GM18951 (cell line): ENCODE data around the gene NDUFA8.

Source experiments
- POLR2A ChIP-seq: IDR thresholded peaks from 4 replicates; pipeline ENCODE4 v1.6.1; 2011; ENCODE audit warnings: mild to moderate bottlenecking; ENCODE audit not compliant: insufficient read length, insufficient read depth; ENCODE audit errors: extremely low read depth
- in situ Hi-C: fragments of 300-500 bp; cut with MboI; formaldehyde crosslinking; loops from one replicate; pipeline ENCODE4 v1.12.0; 2022; ENCODE audit warnings: low sequenced_read_pairs, mixed read lengths, inconsistent platforms; ENCODE audit not compliant: unreplicated experiment

NDUFA8 gene

GRCh38 chr9:122164286-122164685, 4.7 kb upstream of the NDUFA8 start:
- TF ChIP-seq POLR2A, result no peak
- in situ Hi-C loops, result no loop called here

- in situ Hi-C loops, result no loop called here
- TF ChIP-seq POLR2A, result no peak
Measured at GRCh38 chr9:122162415-122162814, 2.8 kb upstream of the NDUFA8 start.

GRCh38 chr9:122159925-122160246, 307 bp upstream of the NDUFA8 start:
- TF ChIP-seq POLR2A, result no peak
- in situ Hi-C loops, result no loop called here

GRCh38 chr9:122158202-122158601, 1.4 kb downstream of the NDUFA8 start:
- in situ Hi-C loops, result no loop called here

GRCh38 chr9:122155796-122156195, 3.8 kb downstream of the NDUFA8 start:
- TF ChIP-seq POLR2A, result no peak
- in situ Hi-C loops, result no loop called here

More at GRCh38 chr9:122158202-122158601, 1.4 kb downstream of the NDUFA8 start:
- TF ChIP-seq POLR2A, result no peak

- in situ Hi-C loops, result no loop called here
Measured at GRCh38 chr9:122151267-122151828, 8.2 kb downstream of the NDUFA8 start.

GRCh38 chr9:122145592-122145863, 14.1 kb downstream of the NDUFA8 start:
- in situ Hi-C loops, result no loop called here
- TF ChIP-seq POLR2A, result no peak

More at GRCh38 chr9:122151267-122151828, 8.2 kb downstream of the NDUFA8 start:
- no peak for TF ChIP-seq POLR2A

- in situ Hi-C loops, result no loop called here
- TF ChIP-seq POLR2A, result no peak
Measured at GRCh38 chr9:122144836-122145591, 14.6 kb downstream of the NDUFA8 start.

- in situ Hi-C loops, result no loop called here
Measured at GRCh38 chr9:122143876-122144405, 15.6 kb downstream of the NDUFA8 start.

GRCh38 chr9:122143296-122143695, 16.3 kb downstream of the NDUFA8 start:
- in situ Hi-C loops, result no loop called here
- no peak for TF ChIP-seq POLR2A

More at GRCh38 chr9:122143876-122144405, 15.6 kb downstream of the NDUFA8 start:
- TF ChIP-seq POLR2A, result no peak

- no peak for TF ChIP-seq POLR2A
- in situ Hi-C loops, result no loop called here
Measured at GRCh38 chr9:122141671-122142070, 17.9 kb downstream of the NDUFA8 start.

- in situ Hi-C loops, result no loop called here
- no peak for TF ChIP-seq POLR2A
Measured at GRCh38 chr9:122140368-122141193, 19.0 kb downstream of the NDUFA8 start.

- in situ Hi-C loops, result no loop called here
- TF ChIP-seq POLR2A, result no peak
Measured at GRCh38 chr9:122138560-122139268, 20.9 kb downstream of the NDUFA8 start.
